Trophoblast cell (in vitro differentiated cells and primary cell): ENCODE measurements around the gene NPIPB9.
A peak's percentile ranks its signal among the peaks of the same experiment; 100 is the strongest.
"Not testable (repeated sequence)": the region's sequence is repeated elsewhere in the genome, so short reads cannot be mapped to it uniquely, and the experiment has no call there.

Source experiments
- DNase-seq, 2 donors: peaks; one replicate each; pipeline ENCODE4 v3.0.0-alpha.2; 2016
- H2AFZ ChIP-seq: 2 replicates; pipeline ENCODE4 v1.6.1; 2013; ENCODE audit warnings: low read length, moderate library complexity, mild to moderate bottlenecking; ENCODE audit not compliant: insufficient read depth, poor library complexity
- H2AK5ac ChIP-seq: 2 replicates; pipeline ENCODE4 v1.6.1; 2013; ENCODE audit warnings: mild to moderate bottlenecking, low read length
- H2BK120ac ChIP-seq: 2 replicates; pipeline ENCODE4 v1.6.1; 2013; ENCODE audit warnings: low read length, mild to moderate bottlenecking, moderate library complexity; ENCODE audit not compliant: insufficient read depth, poor library complexity
- H2BK12ac ChIP-seq: 2 replicates; pipeline ENCODE4 v1.6.1; 2013; ENCODE audit warnings: mild to moderate bottlenecking, low read length, moderate library complexity
- H2BK5ac ChIP-seq: 2 replicates; pipeline ENCODE4 v1.6.1; 2013; ENCODE audit warnings: low read length, low read depth, moderate library complexity, mild to moderate bottlenecking; ENCODE audit not compliant: poor library complexity
- H3K14ac ChIP-seq: 2 replicates; pipeline ENCODE4 v1.6.1; 2013; ENCODE audit warnings: mild to moderate bottlenecking, low read length
- H3K18ac ChIP-seq: 2 replicates; pipeline ENCODE4 v1.6.1; 2013; ENCODE audit warnings: mild to moderate bottlenecking, low read length
- H3K23ac ChIP-seq: 2 replicates; pipeline ENCODE4 v1.6.1; 2013; ENCODE audit warnings: low read length
- H3K27ac ChIP-seq: 2 replicates; pipeline ENCODE4 v1.5.1; 2013; ENCODE audit warnings: low read depth, mild to moderate bottlenecking, inconsistent platforms, low read length, moderate library complexity
- H3K27me3 ChIP-seq: 2 replicates; pipeline ENCODE4 v1.6.1; 2013; ENCODE audit warnings: inconsistent platforms, mild to moderate bottlenecking, low read length, moderate library complexity; ENCODE audit not compliant: insufficient read depth
- H3K36me3 ChIP-seq, 2 experiments: 1 replicate in 1 of 2; 2 replicates in 1 of 2; pipeline ENCODE4 v1.6.1; 2013; ENCODE audit warnings: low read length in 2 of 2, mild to moderate bottlenecking in 2 of 2, moderate library complexity in 1 of 2; ENCODE audit not compliant: insufficient read depth in 2 of 2, control insufficient read depth in 1 of 2
- H3K4ac ChIP-seq: 2 replicates; pipeline ENCODE4 v1.6.1; 2013; ENCODE audit warnings: low read depth, mild to moderate bottlenecking, low read length, moderate library complexity
- H3K4me1 ChIP-seq, 2 experiments: 1 replicate in 1 of 2; 2 replicates in 1 of 2; pipeline ENCODE4 v1.6.1; 2013; ENCODE audit warnings: low read length in 2 of 2, mild to moderate bottlenecking in 2 of 2, moderate library complexity in 1 of 2; ENCODE audit not compliant: insufficient read depth in 2 of 2, control insufficient read depth in 1 of 2
- H3K4me2 ChIP-seq: 2 replicates; pipeline ENCODE4 v1.6.1; 2013; ENCODE audit warnings: inconsistent platforms, mild to moderate bottlenecking, low read length, moderate library complexity
- H3K4me3 ChIP-seq: 2 replicates; pipeline ENCODE4 v1.5.1; 2013; ENCODE audit warnings: mild to moderate bottlenecking, low read depth, low read length, inconsistent platforms
- H3K79me1 ChIP-seq: one replicate; pipeline ENCODE4 v1.6.1; 2013; ENCODE audit warnings: low read length
- H3K79me2 ChIP-seq: 2 replicates; pipeline ENCODE4 v1.6.1; 2013; ENCODE audit warnings: low read length, mild to moderate bottlenecking; ENCODE audit not compliant: control insufficient read depth, insufficient read depth, poor library complexity
- H3K9ac ChIP-seq: 2 replicates; pipeline ENCODE4 v1.6.1; 2013; ENCODE audit warnings: mild to moderate bottlenecking, low read length
- H3K9me3 ChIP-seq: 2 replicates; pipeline ENCODE4 v1.6.1; 2013; ENCODE audit warnings: low read depth, mild to moderate bottlenecking, control low read depth, inconsistent platforms, low read length; ENCODE audit not compliant: insufficient read depth
- H4K12ac ChIP-seq: 2 replicates; pipeline ENCODE4 v1.6.1; 2013; ENCODE audit warnings: low read depth, mild to moderate bottlenecking, low read length, moderate library complexity
- H4K8ac ChIP-seq: 2 replicates; pipeline ENCODE4 v1.6.1; 2013; ENCODE audit warnings: low read depth, mild to moderate bottlenecking, low read length, moderate library complexity
- H4K91ac ChIP-seq: one replicate; pipeline ENCODE4 v1.6.1; 2013; ENCODE audit warnings: low read depth, mild to moderate bottlenecking, low read length, moderate library complexity
- WGBS: extraction: QIAGEN DNeasy Blood & Tissue Kit; methylation state at CpG from one replicate; pipeline ENCODE4 v1.1.7; 2013; ENCODE audit warnings: missing lambda C conversion rate; ENCODE audit not compliant: insufficient read length, insufficient coverage; ENCODE audit errors: extremely low coverage; 5-methylcytosine and 5-hydroxymethylcytosine counted together

NPIPB9 gene

GRCh38 chr16:28781697-28782096, 30.1 kb downstream of the NPIPB9 start:
- H2AK5ac ChIP-seq, H3K27ac ChIP-seq, H3K79me1 ChIP-seq, H2AFZ ChIP-seq, H3K9ac ChIP-seq, H4K12ac ChIP-seq, H3K79me2 ChIP-seq, H3K18ac ChIP-seq, H2BK120ac ChIP-seq, H3K9me3 ChIP-seq, H2BK12ac ChIP-seq, H4K8ac ChIP-seq, H3K27me3 ChIP-seq, H3K23ac ChIP-seq, DNase-seq, H3K4me1 ChIP-seq, H3K14ac ChIP-seq, H3K4ac ChIP-seq, H2BK5ac ChIP-seq, H3K36me3 ChIP-seq, H3K4me3 ChIP-seq, H3K4me2 ChIP-seq, H4K91ac ChIP-seq: not testable (repeated sequence)
- WGBS, result no CpG with 5 or more reads among the region's 6 CpGs

GRCh38 chr16:28782357-28782756, 30.8 kb downstream of the NPIPB9 start:
- DNase-seq, H3K18ac ChIP-seq: not testable (repeated sequence)
- WGBS, result no CpG with 5 or more reads among the region's 4 CpGs

GRCh38 chr16:28802235-28803019, 50.8 kb downstream of the NPIPB9 start:
- H4K12ac ChIP-seq, H2BK120ac ChIP-seq, H3K36me3 ChIP-seq, H3K23ac ChIP-seq, H3K9me3 ChIP-seq, H4K8ac ChIP-seq, H2BK12ac ChIP-seq, H2AFZ ChIP-seq, H3K79me1 ChIP-seq, H2AK5ac ChIP-seq, H3K4ac ChIP-seq, H2BK5ac ChIP-seq, H4K91ac ChIP-seq, H3K79me2 ChIP-seq, H3K14ac ChIP-seq, H3K4me1 ChIP-seq, H3K4me2 ChIP-seq, H3K27ac ChIP-seq, H3K27me3 ChIP-seq, H3K9ac ChIP-seq, H3K18ac ChIP-seq, H3K4me3 ChIP-seq: not testable (repeated sequence)
- DNase-seq, result peak; percentile 63 to 74
- WGBS, result no CpG with 5 or more reads among the region's 13 CpGs

More at GRCh38 chr16:28782357-28782756, 30.8 kb downstream of the NPIPB9 start:
- not testable (repeated sequence) for H2AFZ ChIP-seq, H3K36me3 ChIP-seq, H3K4me1 ChIP-seq, H4K91ac ChIP-seq, H2BK12ac ChIP-seq, H3K14ac ChIP-seq, H2BK120ac ChIP-seq, H3K79me2 ChIP-seq, H3K4ac ChIP-seq, H3K9me3 ChIP-seq, H3K4me3 ChIP-seq, H3K79me1 ChIP-seq, H3K4me2 ChIP-seq, H3K27ac ChIP-seq, H2AK5ac ChIP-seq, H3K23ac ChIP-seq, H3K27me3 ChIP-seq, H2BK5ac ChIP-seq, H4K12ac ChIP-seq, H3K9ac ChIP-seq, H4K8ac ChIP-seq

- DNase-seq, H3K4me3 ChIP-seq, H2BK12ac ChIP-seq, H3K27ac ChIP-seq, H3K18ac ChIP-seq, H2AFZ ChIP-seq, H4K12ac ChIP-seq, H3K4me1 ChIP-seq, H2BK5ac ChIP-seq, H3K4me2 ChIP-seq, H2AK5ac ChIP-seq, H3K4ac ChIP-seq, H3K79me1 ChIP-seq, H3K9ac ChIP-seq, H2BK120ac ChIP-seq, H3K79me2 ChIP-seq, H3K27me3 ChIP-seq, H3K9me3 ChIP-seq, H4K91ac ChIP-seq, H3K23ac ChIP-seq, H4K8ac ChIP-seq, H3K36me3 ChIP-seq, H3K14ac ChIP-seq: not testable (repeated sequence)
- WGBS, result no CpG with 5 or more reads among the region's 11 CpGs
Observed at GRCh38 chr16:28807445-28808120, 56.0 kb downstream of the NPIPB9 start.
